Astrocyte of the spinal cord (primary cell): ENCODE data around the gene MADCAM1.

Experiments
- DNase-seq: peaks from one replicate; pipeline ENCODE4 v3.0.0; 2011; ENCODE audit warnings: low read depth, low spot score
- H3K4me3 ChIP-seq: 2 replicates; pipeline ENCODE4 v1.5.1; 2011; ENCODE audit warnings: low read depth, mild to moderate bottlenecking, low read length, moderate library complexity
- CTCF ChIP-seq: IDR thresholded peaks from 2 replicates; pipeline ENCODE4 v1.5.1; 2012; ENCODE audit warnings: low read depth, mild to moderate bottlenecking, low read length, inconsistent platforms
- in situ Hi-C: cut with HindIII; loops from 2 replicates; pipeline ENCODE4 v1.10.0; 2017; ENCODE audit warnings: low sequenced_read_pairs

Gene MADCAM1

DNA sequence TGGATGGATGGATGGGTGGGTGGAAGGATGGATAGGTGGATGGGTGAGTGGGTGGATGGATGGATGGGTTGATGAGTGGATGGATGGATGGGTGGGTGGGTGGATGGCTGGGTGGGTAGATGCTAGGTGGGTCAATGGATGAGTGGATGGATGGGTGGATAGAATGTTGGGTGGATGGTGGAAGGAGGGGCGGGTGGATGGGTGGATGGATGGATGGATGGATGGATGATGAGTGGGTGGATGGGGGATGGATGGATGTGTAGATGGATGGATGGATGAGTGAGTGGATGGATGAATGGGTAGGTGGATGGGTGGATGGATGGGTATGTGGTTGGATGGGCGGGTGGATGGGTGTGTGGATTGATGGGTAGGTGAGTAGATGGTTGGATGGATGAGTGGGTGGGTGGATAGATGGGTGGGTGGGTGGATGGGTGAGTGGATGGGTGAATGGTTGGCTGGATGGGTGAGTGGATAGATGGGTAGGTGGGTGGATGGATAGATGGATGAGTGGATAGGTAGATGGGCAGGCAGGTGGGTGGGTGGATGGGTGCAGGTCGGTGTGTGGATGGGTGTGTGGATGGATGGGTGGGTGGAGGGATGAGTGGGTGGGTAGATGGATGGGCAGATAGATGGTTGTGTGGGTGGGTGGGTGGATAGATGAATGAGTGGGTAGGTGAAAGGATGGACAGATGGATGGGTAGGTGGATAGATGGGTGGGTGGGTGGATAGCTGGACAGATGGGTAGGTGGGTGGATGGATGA lies 31.1 kb upstream of the MADCAM1 start:
- TF ChIP-seq CTCF = no peak
- no peak for DNase-seq
- in situ Hi-C loops = no loop called here

DNA sequence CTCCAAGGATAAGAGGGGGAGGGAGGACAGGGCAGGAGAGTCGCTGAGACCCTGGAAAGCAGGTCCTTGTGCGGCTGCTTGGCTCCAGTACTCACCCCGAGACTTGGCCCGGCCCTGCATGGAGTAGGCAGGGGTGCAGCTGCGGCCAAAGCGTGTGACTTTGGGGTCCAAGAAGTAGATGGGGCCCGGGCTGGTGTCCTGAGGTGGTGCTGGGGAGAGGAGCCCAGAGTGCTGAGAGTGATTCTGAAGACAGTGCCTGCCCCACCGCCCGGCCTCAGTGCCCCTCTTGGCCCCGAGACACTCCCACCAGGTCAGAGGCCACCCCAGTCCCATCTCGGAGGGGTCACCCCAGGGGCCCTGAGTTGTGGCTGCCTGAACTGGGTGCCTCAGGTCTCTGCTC lies 28.7 kb upstream of the MADCAM1 start:
- in situ Hi-C loops = no loop called here
- DNase-seq = no peak
- no peak for TF ChIP-seq CTCF
- no peak overlapping the region for H3K4me3 ChIP-seq

More for the DNA sequence above, 31.1 kb upstream of the MADCAM1 start:
- no peak overlapping the region for H3K4me3 ChIP-seq

- in situ Hi-C loops = no loop called here
- no peak for TF ChIP-seq CTCF
- no peak overlapping the region for H3K4me3 ChIP-seq
- DNase-seq = no peak
These were observed 27.6 kb upstream of the MADCAM1 start for GRCh38 chr19:468587-469256.

GRCh38 chr19:469833-470232 lies 26.5 kb upstream of the MADCAM1 start:
- TF ChIP-seq CTCF = no peak
- in situ Hi-C loops = no loop called here
- H3K4me3 ChIP-seq = no peak overlapping the region
- no peak for DNase-seq

DNA sequence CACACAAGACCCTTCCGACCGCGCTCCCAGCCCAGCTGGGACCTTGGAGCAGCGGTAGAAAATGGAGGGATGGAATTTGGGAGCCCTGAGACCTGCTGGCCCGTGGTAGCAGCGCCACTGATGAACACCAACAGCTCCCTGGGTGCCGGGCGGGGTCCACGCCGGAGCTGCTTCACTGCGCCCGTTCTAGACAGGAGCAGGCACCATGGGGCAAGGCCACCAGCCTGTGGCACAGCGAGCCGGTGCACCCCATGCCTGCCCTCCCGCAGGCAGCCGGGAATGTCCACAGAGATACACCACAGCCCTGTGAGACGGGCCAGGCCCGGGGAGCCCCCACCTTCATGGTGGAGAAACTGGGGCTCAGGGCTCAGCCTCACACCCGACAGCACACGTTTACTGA lies 25.6 kb upstream of the MADCAM1 start:
- in situ Hi-C loops = no loop called here

More for the DNA sequence above, 25.6 kb upstream of the MADCAM1 start:
- H3K4me3 ChIP-seq = no peak overlapping the region
- TF ChIP-seq CTCF = no peak
- DNase-seq = no peak
